Measurements from ENCODE around the gene RGS3. TPM values are rescaled to one million over a fixed set of nuclear protein-coding genes. Genes with fewer than 3 reads are reported as not detected.
A peak's percentile ranks its signal among the peaks of the same experiment; 100 is the strongest.

The RGS3 gene
- total and polyA plus RNA-seq, 2 donors (not counting 3 experiments of a cell fraction or from before 2014, with no cell fraction given): 356 to 416 TPM

DNA sequence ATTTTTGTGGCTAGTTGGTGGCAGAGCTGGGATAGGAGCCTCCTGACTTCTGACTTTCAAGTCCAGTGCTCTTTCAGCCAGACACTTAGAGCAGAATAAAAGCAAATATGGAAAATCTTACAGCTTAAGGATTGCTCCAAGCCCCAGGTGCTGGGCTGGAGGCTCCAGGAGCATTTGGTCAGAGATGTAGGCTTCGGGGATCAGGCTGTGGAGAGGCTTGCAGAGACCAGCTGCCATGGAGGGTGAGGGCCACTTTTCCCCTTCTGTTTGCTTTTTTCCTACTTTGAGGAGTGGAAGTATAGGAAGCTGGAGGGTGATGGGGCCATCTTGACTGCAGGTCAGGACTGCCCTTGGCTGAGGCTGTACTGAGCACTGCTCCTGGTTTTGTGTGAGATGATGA, 58.9 kb downstream of the RGS3 start:
- BruUV-seq (replicated peaks): no TSS peak
- FAIRE-seq: no peak
- dilution Hi-C loops (cut with MboI; ENCODE audit: extremely low pct_ligation_motif_present, low sequenced_read_pairs): no loop called here

DNA sequence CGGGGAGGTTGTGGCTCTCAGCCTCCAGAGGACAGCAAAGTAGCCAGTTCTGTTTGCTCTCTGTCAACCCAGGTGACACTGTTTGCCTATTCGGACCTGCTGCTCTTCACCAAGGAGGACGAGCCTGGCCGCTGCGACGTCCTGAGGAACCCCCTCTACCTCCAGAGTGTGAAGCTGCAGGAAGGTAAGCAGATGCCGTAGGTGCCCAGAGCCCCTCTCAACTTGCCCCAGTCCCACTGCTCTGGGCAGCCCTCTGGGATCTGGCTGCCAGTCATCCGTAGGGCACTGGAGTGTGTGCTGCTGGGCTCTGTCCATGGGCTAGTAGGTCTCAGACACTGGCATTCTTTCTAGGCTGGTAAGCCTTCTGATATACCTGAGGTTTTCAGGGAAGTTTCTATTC, 59.3 kb downstream of the RGS3 start:
- dilution Hi-C loops (cut with MboI; ENCODE audit: extremely low pct_ligation_motif_present, low sequenced_read_pairs): no loop called here

More for the DNA sequence above, 58.9 kb downstream of the RGS3 start:
- Histone ChIP-seq H3K27ac (ENCODE audit: insufficient read depth, low read depth, low read length) (peak overlapping the region; percentile 80), H3K79me2 (ENCODE audit: control insufficient read depth, insufficient read depth, low read length) (peaks cover 70% of the 10 kb centered on the region), H4K20me1 (replicated peaks; ENCODE audit: control insufficient read depth, extremely low read depth, insufficient read depth, low read length) (no peaks in the 10 kb centered on the region), H3K9me3 (replicated peaks; ENCODE audit: control insufficient read depth, insufficient read depth, low read length) (no peaks in the 10 kb centered on the region), H3K4me3 (replicated peaks in 1 of 3; ENCODE audit: insufficient read depth in 1 of 3, low read depth in 1 of 3, low read length in 3 of 3) (no peak overlapping the region), H3K9me1 (replicated peaks; ENCODE audit: control insufficient read depth, extremely low read depth, insufficient read depth, low read length) (no peaks in the 10 kb centered on the region), H3K9ac (replicated peaks; ENCODE audit: extremely low read depth, insufficient read depth, low read length) (peak overlapping the region; percentile 19), H3K36me3 (ENCODE audit: control insufficient read depth in 2 of 2, extremely low read depth in 1 of 2, insufficient read depth in 2 of 2, low read length in 2 of 2) (peaks cover 62 to 76% of the 10 kb centered on the region in 2 experiments), H3K4me1 (ENCODE audit: control insufficient read depth, extremely low read depth, insufficient read depth, low read length) (peaks cover 75% of the 10 kb centered on the region), H2AFZ (ENCODE audit: low read depth, low read length) (no peak overlapping the region), H3K27me3 (ENCODE audit: control insufficient read depth in 2 of 2, insufficient read depth in 2 of 2, low read length in 2 of 2) (no peaks in the 10 kb centered on the region), H3K4me2 (ENCODE audit: insufficient read depth, low read length) (no peak overlapping the region)
- intact Hi-C loops (cut with micrococcal nuclease): no loop called here
- ChIA-PET POLR2A (no interaction called here), CTCF (interaction anchor here (1.0 to 4.3 kb wide), 6 partner anchors 14 to 136 kb away, joined by 3 to 48 read pairs (median 12); no protein-coding TSS in a partner anchor)
- DNase-seq (ENCODE audit: low read depth, low spot score): no peak
- no peak for TF ChIP-seq FOS (IDR thresholded peaks at IDR 0.05; ENCODE audit: borderline replicate concordance, insufficient read depth, low read length)
- TF ChIP-seq POLR2AphosphoS5 (IDR thresholded peaks at IDR 0.05; ENCODE audit: insufficient read depth, low read depth, low read length): no peak
- no peak for TF ChIP-seq POLR2A (IDR thresholded peaks at IDR 0.05; ENCODE audit: low read depth, low read length)
- no peak for TF ChIP-seq MYC (IDR thresholded peaks at IDR 0.05; ENCODE audit: low read depth, low read length)

More for the DNA sequence above, 59.3 kb downstream of the RGS3 start:
- ChIA-PET POLR2A (interaction anchor here (1.5 kb wide), 1 partner anchor 9 kb away, joined by 4 read pairs; no protein-coding TSS in a partner anchor), CTCF (interaction anchor here (0.9 to 4.3 kb wide), 12 partner anchors 14 to 248 kb away, joined by 3 to 48 read pairs (median 4); no protein-coding TSS in a partner anchor)
- Histone ChIP-seq H3K27me3 (ENCODE audit: control insufficient read depth in 2 of 2, insufficient read depth in 2 of 2, low read length in 2 of 2) (no peaks in the 10 kb centered on the region), H3K4me1 (ENCODE audit: control insufficient read depth, extremely low read depth, insufficient read depth, low read length) (peaks cover 73% of the 10 kb centered on the region), H3K27ac (ENCODE audit: insufficient read depth, low read depth, low read length) (peak overlapping the region; percentile 80), H3K9me1 (replicated peaks; ENCODE audit: control insufficient read depth, extremely low read depth, insufficient read depth, low read length) (no peaks in the 10 kb centered on the region), H3K4me2 (ENCODE audit: insufficient read depth, low read length) (peak overlapping the region; percentile 34), H3K4me3 (replicated peaks in 1 of 3; ENCODE audit: insufficient read depth in 1 of 3, low read depth in 1 of 3, low read length in 3 of 3) (no peak overlapping the region), H2AFZ (ENCODE audit: low read depth, low read length) (no peak overlapping the region), H3K36me3 (ENCODE audit: control insufficient read depth in 2 of 2, extremely low read depth in 1 of 2, insufficient read depth in 2 of 2, low read length in 2 of 2) (peaks cover 61 to 76% of the 10 kb centered on the region in 2 experiments), H3K79me2 (ENCODE audit: control insufficient read depth, insufficient read depth, low read length) (peaks cover 70% of the 10 kb centered on the region), H3K9ac (replicated peaks; ENCODE audit: extremely low read depth, insufficient read depth, low read length) (peak overlapping the region; percentile 19), H3K9me3 (replicated peaks; ENCODE audit: control insufficient read depth, insufficient read depth, low read length) (no peaks in the 10 kb centered on the region), H4K20me1 (replicated peaks; ENCODE audit: control insufficient read depth, extremely low read depth, insufficient read depth, low read length) (no peaks in the 10 kb centered on the region)
- no peak for FAIRE-seq
- TF ChIP-seq POLR2AphosphoS5 (IDR thresholded peaks at IDR 0.05; ENCODE audit: insufficient read depth, low read depth, low read length) (no peak), GATA2 (IDR thresholded peaks at IDR 0.05; ENCODE audit: insufficient read depth, insufficient read length, low read depth, low read length) (no peak), MYC (IDR thresholded peaks at IDR 0.05; ENCODE audit: low read depth, low read length) (no peak), POLR2A (IDR thresholded peaks at IDR 0.05; ENCODE audit: low read depth, low read length) (no peak), FOS (IDR thresholded peaks at IDR 0.05; ENCODE audit: borderline replicate concordance, insufficient read depth, low read length) (no peak), JUN (IDR thresholded peaks at IDR 0.05; ENCODE audit: borderline replicate concordance, insufficient read depth, insufficient read length, low read depth) (no peak), EZH2 (IDR thresholded peaks at IDR 0.05; ENCODE audit: borderline replicate concordance, low read depth, low read length, severe bottlenecking) (no peak)
- TF ChIP-seq, protein P1, sequence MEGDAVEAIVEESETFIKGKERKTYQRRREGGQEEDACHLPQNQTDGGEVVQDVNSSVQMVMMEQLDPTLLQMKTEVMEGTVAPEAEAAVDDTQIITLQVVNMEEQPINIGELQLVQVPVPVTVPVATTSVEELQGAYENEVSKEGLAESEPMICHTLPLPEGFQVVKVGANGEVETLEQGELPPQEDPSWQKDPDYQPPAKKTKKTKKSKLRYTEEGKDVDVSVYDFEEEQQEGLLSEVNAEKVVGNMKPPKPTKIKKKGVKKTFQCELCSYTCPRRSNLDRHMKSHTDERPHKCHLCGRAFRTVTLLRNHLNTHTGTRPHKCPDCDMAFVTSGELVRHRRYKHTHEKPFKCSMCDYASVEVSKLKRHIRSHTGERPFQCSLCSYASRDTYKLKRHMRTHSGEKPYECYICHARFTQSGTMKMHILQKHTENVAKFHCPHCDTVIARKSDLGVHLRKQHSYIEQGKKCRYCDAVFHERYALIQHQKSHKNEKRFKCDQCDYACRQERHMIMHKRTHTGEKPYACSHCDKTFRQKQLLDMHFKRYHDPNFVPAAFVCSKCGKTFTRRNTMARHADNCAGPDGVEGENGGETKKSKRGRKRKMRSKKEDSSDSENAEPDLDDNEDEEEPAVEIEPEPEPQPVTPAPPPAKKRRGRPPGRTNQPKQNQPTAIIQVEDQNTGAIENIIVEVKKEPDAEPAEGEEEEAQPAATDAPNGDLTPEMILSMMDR (IDR thresholded peaks at IDR 0.05; ENCODE audit: extremely low read depth in 1 of 2, insufficient read depth in 1 of 2, low read depth in 1 of 2, low read length in 2 of 2): no peak
- TF ChIP-seq, protein P2, sequence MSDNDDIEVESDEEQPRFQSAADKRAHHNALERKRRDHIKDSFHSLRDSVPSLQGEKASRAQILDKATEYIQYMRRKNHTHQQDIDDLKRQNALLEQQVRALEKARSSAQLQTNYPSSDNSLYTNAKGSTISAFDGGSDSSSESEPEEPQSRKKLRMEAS (IDR thresholded peaks at IDR 0.05; ENCODE audit: insufficient read depth, insufficient read length): no peak
- DNase-seq (ENCODE audit: low read depth, low spot score): no peak
- intact Hi-C loops (cut with micrococcal nuclease): loop anchor here (1.0 kb wide), 1 partner anchor 132 kb away; no protein-coding TSS in a partner anchor
- no TSS peak for BruUV-seq (replicated peaks)
